HT-29 (cell line): Measurements from ENCODE around the gene PPP5C. TPM values are rescaled to one million over a fixed set of nuclear protein-coding genes. Genes with fewer than 3 reads are reported as not detected.
"Not testable (repeated sequence)": the region's sequence is repeated elsewhere in the genome, so short reads cannot be mapped to it uniquely, and the experiment has no call there.

Experiments used
- DNase-seq: peaks from one replicate; pipeline ENCODE4 v3.0.0-alpha.2; 2015; ENCODE audit warnings: low spot score
- total RNA-seq: library from RNA; depleted of rRNA; stranded (reverse); fragments of >200 nt; shearing (Covaris generic); gene quantifications from 2 replicates; pipeline ENCODE4 v1.2.3, GENCODE V29; 2014

The PPP5C gene
- total RNA-seq, 1 experiment from 2014 or later: 224 TPM

- no peak for DNase-seq
Observed at GRCh38 chr19:46385636-46386035, 38.7 kb downstream of the PPP5C start.

DNA sequence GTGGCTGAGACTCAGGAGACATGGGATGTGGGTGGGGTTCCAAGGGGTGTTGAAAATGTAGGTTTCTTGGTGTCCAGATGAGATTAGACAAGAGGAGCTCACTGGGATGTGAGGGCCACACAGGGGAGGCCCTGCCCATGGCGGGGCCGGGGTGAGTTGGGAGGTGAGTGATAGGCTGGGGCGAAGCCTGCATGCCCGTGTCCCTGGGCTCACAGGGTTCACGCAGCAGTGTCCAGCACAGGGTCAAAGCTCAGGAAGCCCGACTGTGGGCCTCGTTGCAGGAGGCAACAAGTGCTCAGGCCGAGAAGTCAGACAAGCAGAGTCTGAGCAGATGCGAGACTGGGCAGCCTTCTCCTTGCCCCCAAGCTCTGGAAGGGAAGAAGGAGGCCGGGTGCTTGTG, 39.3 kb downstream of the PPP5C start:
- DNase-seq: no peak

GRCh38 chr19:46386996-46387712, 40.3 kb downstream of the PPP5C start:
- no peak for DNase-seq

- no peak for DNase-seq
Observed at GRCh38 chr19:46387713-46388130, 40.8 kb downstream of the PPP5C start.

- no peak for DNase-seq
Observed at GRCh38 chr19:46388311-46389095, 41.6 kb downstream of the PPP5C start.

- DNase-seq: no peak
Observed at GRCh38 chr19:46390121-46390858, 43.4 kb downstream of the PPP5C start.

GRCh38 chr19:46390866-46391265, 44.0 kb downstream of the PPP5C start:
- no peak for DNase-seq

GRCh38 chr19:46391296-46392251, 44.7 kb downstream of the PPP5C start:
- no peak for DNase-seq

- DNase-seq: no peak
Observed at GRCh38 chr19:46392252-46392801, 45.4 kb downstream of the PPP5C start.

GRCh38 chr19:46392837-46393236, 46.0 kb downstream of the PPP5C start:
- no peak for DNase-seq

DNA sequence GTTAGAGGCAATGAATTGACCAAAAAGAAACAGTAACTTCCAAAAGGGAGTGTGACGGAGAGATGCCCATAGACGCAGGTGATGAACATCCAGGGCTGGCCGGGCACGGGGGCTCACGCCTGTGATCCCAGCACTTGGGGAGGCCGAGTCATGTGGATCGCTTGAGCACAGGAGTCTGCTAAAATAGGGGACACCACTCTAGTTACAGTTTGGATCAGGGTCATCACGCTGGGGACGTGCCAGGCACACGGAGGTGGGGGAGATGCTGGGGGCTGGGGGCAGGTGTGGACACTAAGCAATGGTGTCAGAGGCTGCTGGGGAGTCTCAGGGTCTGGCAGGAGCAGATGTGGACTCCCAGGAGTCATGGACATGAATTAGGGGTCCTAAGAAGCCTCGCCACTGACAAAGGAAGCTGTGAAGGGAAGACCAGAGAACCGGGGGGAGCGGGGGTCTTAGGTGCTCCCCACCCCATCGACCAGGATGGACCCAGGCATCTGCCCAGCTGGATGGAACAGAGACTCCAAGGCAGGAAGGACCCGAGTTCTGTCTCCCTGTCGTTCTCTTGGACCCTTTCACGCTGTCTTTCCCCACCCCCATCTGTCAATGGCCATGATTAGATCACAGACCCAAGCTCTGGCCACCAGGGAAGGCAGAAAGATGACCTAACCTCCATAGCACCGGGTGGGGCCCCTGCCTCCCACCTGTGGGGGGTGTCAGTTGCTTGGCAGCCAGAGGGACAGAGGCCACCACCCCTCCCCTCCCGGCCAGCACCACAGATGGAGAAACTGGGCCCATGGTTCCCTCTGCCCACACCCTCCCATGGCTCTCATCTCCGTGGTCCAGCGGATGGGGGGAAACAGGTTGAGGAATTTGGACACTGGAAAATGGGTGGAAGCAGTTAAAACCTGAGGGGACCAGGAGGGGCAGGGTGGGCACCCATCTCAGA, 46.8 kb downstream of the PPP5C start:
- DNase-seq: no peak

GRCh38 chr19:46394402-46394797, 47.5 kb downstream of the PPP5C start:
- no peak for DNase-seq

DNA sequence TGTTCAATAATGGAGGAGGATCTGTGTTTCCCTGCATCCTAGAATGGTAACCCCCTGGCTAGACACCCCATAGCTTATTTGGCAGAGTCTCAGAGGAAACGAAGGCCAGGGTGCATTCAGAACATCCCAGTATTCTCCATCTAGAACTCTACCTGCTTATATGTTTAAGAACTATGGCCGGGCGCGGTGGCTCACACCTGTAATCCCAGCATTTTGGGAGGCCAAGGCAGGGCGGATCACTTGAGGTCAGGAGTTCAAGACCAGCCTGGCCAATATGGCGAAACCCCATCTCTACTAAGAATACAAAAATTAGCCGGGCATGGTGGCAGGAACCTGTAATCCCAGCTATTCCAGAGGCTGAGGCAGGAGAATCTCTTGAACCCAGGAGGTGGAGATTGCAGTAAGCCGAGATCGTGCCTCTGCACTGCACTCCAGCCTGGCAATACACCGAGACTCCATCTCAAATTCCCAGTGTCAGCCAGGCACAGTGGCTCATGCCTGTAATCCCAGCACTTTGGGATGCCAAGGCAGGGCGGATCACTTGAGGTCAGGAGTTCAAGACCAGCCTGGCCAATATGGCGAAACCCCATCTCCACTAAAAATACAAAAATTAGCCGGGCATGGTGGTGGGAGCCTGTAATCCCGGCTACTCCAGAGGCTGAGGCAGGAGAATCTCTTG, 51.1 kb downstream of the PPP5C start:
- not testable (repeated sequence) for DNase-seq

DNA sequence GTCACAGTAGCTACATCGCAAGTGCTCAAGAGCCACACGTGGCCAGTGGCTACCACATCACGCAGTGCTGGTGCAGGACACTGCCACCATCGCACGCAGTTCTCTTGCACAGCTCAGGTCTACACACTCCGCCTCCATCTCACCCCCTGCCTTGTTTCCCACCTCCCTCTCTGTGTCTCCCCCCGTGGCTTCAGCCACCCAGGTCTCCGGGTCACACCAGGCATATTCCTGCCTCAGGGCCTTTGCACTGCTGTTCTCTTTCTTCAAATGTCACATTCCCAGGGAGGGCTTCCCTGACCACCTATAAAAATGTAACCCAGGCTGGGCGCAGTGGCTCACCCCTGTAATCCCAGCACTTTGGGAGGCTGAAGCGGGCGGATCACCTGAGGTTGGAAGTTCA, 55.8 kb downstream of the PPP5C start:
- DNase-seq: no peak

DNA sequence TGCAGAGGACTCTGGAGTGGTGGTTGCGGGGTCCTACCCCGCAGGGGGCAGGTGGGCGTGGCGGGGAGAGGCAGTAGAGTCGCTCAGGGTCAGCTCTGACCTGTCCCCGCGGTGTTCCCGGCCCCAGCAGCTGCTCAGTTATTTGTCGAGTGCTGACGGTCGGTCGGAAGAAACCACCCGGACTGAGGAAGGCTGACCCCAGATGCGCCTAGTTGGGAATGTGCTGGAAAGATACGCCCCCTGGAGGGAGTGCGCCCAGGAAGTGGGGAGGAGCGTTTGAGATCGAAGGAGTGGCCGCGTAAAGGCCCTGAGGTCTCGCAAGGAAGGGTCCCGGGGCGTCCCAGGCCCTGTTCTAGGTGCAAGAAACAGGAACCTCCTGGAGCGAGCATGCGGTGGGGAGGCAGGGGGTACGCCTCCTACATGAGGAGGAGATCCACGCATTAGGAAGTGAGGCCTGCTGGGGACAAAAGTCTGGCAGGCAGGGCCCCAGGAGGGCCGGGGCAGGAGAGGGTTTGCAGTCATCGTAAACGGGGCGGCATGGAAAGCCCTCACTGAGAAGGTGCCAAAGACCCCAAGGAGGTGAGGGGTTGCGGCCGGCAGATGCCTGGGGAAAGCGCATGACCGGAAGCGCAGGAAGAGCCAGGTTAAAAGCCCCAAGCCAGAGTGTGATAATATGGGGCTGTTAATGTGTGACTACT, 57.3 kb downstream of the PPP5C start:
- DNase-seq: peak; percentile 63

DNA sequence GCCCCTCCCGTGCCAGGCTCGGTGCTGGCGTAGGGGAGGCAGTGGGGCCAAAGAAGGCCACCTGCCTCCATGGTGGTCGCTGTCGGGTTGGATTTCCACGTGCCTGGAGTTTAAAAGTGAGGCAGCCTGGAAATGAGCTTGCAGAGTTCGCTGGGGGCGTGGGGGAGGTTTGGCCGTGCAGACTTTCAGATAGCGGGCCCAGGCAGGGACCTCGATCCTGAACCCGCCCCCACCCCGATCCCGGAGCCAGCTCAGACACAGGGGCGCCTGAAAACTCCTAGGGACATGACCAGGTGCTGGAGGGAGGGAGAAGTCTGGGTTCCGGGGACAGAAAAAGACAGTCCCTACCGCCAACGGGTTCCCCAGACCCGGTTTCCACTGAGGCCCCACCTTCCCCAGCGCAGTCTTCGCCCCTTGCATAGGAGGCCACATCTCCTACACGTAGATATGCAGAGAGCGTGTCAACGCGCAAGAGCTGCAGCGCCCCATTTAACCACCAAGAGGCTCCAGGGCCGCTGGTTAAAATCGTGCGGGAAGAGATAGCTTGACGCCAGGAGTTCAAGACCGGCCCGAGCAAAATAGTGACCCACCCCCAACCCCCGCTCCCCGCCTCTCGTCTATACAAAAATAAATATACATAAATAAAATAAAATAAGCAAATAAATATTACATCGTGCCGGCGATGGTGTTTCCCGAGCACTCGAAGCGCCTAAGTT, 58.0 kb downstream of the PPP5C start:
- peak; percentile 32 for DNase-seq

GRCh38 chr19:46406976-46407375, 60.1 kb downstream of the PPP5C start:
- no peak for DNase-seq
